Stomach (tissue), 9 donors: ENCODE data around the gene AMER1. TPM values are rescaled to one million over a fixed set of nuclear protein-coding genes. Genes with fewer than 3 reads are reported as not detected.
A peak's percentile ranks its signal among the peaks of the same experiment; 100 is the strongest.

Source experiments
- DNase-seq, 2 donors: peaks; one replicate each; pipeline versions ENCODE4 v3.0.0 to v3.0.0-alpha.2; 2013 to 2019
- H3K27ac ChIP-seq, 5 donors: fragments of 200-600 bp in 4 of 5; sonication (generic) in 4 of 5; one replicate each; pipeline ENCODE4 v1.5.1; 2013 to 2019; ENCODE audit warnings: mild to moderate bottlenecking in 1 of 5, moderate library complexity in 1 of 5
- H3K27me3 ChIP-seq, 3 donors: fragments of 200-600 bp; sonication (generic); one replicate each; pipeline ENCODE4 v1.5.1; 2017 to 2019; ENCODE audit warnings: mixed run types in 1 of 3
- H3K36me3 ChIP-seq, 4 donors: fragments of 200-600 bp; sonication (generic); 1 replicate in 3 of 4; 2 replicates in 1 of 4; pipeline ENCODE4 v1.5.1; 2016 to 2019
- H3K4me1 ChIP-seq, 4 donors: fragments of 200-600 bp; sonication (generic); one replicate each; pipeline ENCODE4 v1.5.1; 2016 to 2019
- H3K4me3 ChIP-seq, 4 donors: fragments of 200-600 bp; sonication (generic) in 3 of 4; one replicate each; pipeline ENCODE4 v1.5.1; 2016 to 2019; ENCODE audit warnings: mild to moderate bottlenecking in 1 of 4
- H3K9me3 ChIP-seq, 4 donors: fragments of 200-600 bp; sonication (generic); one replicate each; pipeline ENCODE4 v1.5.1; 2016 to 2019
- EP300 ChIP-seq: sonication (generic); formaldehyde crosslinking; IDR thresholded peaks from one replicate; pipeline ENCODE4 v1.6.1; 2017; ENCODE audit warnings: antibody characterized with exemption
- POLR2A ChIP-seq, 4 donors: fragments of 450-650 bp; IDR thresholded peaks; one replicate each; pipeline ENCODE4 v1.6.1; 2016; ENCODE audit warnings: antibody characterized with exemption in 4 of 4, control low read depth in 2 of 4, mild to moderate bottlenecking in 1 of 4, moderate library complexity in 1 of 4
- POLR2AphosphoS5 ChIP-seq, 3 donors: sonication (generic); formaldehyde crosslinking; IDR thresholded peaks; one replicate each; pipeline ENCODE4 v1.6.1; 2016; ENCODE audit warnings: antibody characterized with exemption in 3 of 3
- WGBS, 5 donors: extraction: QIAGEN DNeasy Blood & Tissue Kit in 3 of 5; methylation state at CpG; one replicate each; pipeline versions ENCODE4 v1.1.5 to v1.1.7; 2013 to 2018; 5-methylcytosine and 5-hydroxymethylcytosine counted together
- intact Hi-C: fragments of 100-400 bp; cut with DNase I; formaldehyde crosslinking; loops from one replicate; pipeline ENCODE4 v1.15.1; 2023; ENCODE audit warnings: low total_unique reads
- polyA plus RNA-seq, 3 donors: library from polyadenylated mRNA; stranded (reverse); fragments of 200-250 nt; gene quantifications; one replicate each; pipeline ENCODE4 v1.2.3, GENCODE V29; 2013
- total RNA-seq, 5 donors: library from RNA; depleted of rRNA; stranded (reverse); fragments of >200 nt; gene quantifications; one replicate each; pipeline versions ENCODE4 v1.1.0 to v1.2.3, GENCODE V29; 2014 to 2016
- TF ChIP-seq, protein P1 (sequence below), 7 experiments: fragments of 450-650 bp in 4 of 7; fragments of 200-600 bp in 3 of 7; sonication (generic) in 3 of 7; IDR thresholded peaks; one replicate each; pipeline ENCODE4 v1.5.1; 2016 to 2019; ENCODE audit warnings: antibody characterized with exemption in 7 of 7, control low read depth in 2 of 7, mild to moderate bottlenecking in 1 of 7
- donor health status: healthy with polysubstance abuse.
- donor health status: Bipolar disorder and iron deficiency.
- donor health status: healthy.

Gene AMER1
- total and polyA plus RNA-seq, 8 donors, result 0.90 to 6.7 (median 2.0) TPM

DNA sequence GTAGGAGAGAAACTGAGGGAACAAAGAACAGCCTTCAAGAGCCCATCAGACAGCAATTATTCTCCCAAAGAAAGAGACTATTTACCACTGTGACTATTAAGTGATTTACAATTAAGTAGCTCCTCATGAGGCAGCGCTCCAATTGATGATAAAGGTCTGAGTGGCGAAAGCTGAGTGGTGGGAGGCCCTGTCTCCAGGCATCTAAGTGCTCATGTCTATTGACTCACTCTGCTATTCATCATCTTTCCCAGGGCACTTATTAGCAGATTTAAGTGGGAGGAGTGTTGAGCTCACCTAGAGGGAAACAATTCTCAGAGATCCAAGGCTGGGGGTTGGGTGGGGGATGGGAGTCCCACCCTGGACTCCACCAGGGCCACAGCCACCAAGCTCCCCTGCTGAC lies 23.3 kb downstream of the AMER1 start:
- Histone ChIP-seq H3K4me1 (no peaks in the 10 kb centered on the region), H3K27ac (no peak overlapping the region), H3K9me3 (no peaks in the 10 kb centered on the region), H3K4me3 (no peak overlapping the region), H3K36me3 (no peaks in the 10 kb centered on the region), H3K27me3 (no peaks in the 10 kb centered on the region)
- DNase-seq, result no peak
- no peak for TF ChIP-seq POLR2A (IDR thresholded peaks at IDR 0.05)
- no peak for TF ChIP-seq EP300
- TF ChIP-seq, protein P1, sequence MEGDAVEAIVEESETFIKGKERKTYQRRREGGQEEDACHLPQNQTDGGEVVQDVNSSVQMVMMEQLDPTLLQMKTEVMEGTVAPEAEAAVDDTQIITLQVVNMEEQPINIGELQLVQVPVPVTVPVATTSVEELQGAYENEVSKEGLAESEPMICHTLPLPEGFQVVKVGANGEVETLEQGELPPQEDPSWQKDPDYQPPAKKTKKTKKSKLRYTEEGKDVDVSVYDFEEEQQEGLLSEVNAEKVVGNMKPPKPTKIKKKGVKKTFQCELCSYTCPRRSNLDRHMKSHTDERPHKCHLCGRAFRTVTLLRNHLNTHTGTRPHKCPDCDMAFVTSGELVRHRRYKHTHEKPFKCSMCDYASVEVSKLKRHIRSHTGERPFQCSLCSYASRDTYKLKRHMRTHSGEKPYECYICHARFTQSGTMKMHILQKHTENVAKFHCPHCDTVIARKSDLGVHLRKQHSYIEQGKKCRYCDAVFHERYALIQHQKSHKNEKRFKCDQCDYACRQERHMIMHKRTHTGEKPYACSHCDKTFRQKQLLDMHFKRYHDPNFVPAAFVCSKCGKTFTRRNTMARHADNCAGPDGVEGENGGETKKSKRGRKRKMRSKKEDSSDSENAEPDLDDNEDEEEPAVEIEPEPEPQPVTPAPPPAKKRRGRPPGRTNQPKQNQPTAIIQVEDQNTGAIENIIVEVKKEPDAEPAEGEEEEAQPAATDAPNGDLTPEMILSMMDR (IDR thresholded peaks at IDR 0.05), result no peak
- TF ChIP-seq POLR2AphosphoS5 (IDR thresholded peaks at IDR 0.05), result no peak
- intact Hi-C loops, result no loop called here
- 72 to 95% (median 83%) methylated on average over 2 of the region's 2 CpGs; no CpG with 5 or more reads in 1 of the 5 donors for WGBS, 5 donors

DNA sequence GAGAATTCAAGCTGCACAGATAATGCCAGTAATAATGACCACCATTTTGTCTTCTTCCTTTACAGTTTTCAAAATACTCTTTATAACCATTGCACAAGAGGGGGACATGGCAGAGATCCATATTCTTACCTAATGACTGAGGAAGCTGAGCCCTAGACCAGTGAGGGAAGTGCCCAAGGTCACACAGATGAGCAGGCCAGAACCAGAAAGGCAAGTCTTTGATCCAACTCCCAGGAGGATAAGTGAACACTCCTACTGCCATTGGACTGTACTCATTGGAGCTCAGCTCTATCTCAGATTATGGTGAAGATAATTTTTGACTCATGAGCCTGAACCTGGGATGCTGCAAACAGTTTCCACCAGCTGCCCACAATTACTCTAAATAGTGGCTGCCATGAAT lies 28.6 kb downstream of the AMER1 start:
- Histone ChIP-seq H3K36me3 (no peaks in the 10 kb centered on the region), H3K27ac (no peak overlapping the region), H3K4me1 (no peaks in the 10 kb centered on the region), H3K27me3 (no peaks in the 10 kb centered on the region), H3K4me3 (no peak overlapping the region), H3K9me3 (no peaks in the 10 kb centered on the region)
- intact Hi-C loops, result no loop called here
- TF ChIP-seq EP300, result no peak
- TF ChIP-seq, protein P1 (IDR thresholded peaks at IDR 0.05), result no peak
- no peak for TF ChIP-seq POLR2AphosphoS5 (IDR thresholded peaks at IDR 0.05)
- TF ChIP-seq POLR2A (IDR thresholded peaks at IDR 0.05), result no peak
- no peak for DNase-seq

DNA sequence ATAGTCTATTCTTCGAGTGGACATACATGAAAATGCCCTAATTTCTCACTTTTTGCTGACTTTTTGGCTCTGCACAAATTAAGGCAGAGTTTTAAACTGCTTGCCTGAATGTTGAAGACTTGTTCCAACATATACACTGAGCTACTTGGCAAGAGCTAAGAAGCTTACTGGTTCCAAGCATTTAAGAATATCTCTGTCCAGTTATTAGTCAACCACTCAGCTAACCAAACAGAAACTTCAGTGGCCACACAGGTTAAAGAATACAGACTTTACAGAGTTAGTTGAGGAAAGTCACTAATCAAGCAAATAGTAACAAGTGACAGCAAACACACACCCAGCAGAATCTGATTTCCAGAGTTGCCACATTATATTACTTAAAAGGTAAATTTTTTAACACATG lies 35.5 kb downstream of the AMER1 start:
- Histone ChIP-seq H3K4me3 (no peak overlapping the region), H3K36me3 (no peaks in the 10 kb centered on the region), H3K9me3 (no peaks in the 10 kb centered on the region), H3K4me1 (no peaks in the 10 kb centered on the region), H3K27ac (no peak overlapping the region), H3K27me3 (no peaks in the 10 kb centered on the region)
- TF ChIP-seq POLR2AphosphoS5 (IDR thresholded peaks at IDR 0.05), result no peak
- no peak for TF ChIP-seq EP300
- no peak for TF ChIP-seq POLR2A (IDR thresholded peaks at IDR 0.05)
- TF ChIP-seq, protein P1 (IDR thresholded peaks at IDR 0.05), result no peak
- no peak for DNase-seq
- WGBS, 5 donors, result 34 to 65% (median 59%) methylated on average over 1 of the region's 1 CpG
- intact Hi-C loops, result no loop called here

DNA sequence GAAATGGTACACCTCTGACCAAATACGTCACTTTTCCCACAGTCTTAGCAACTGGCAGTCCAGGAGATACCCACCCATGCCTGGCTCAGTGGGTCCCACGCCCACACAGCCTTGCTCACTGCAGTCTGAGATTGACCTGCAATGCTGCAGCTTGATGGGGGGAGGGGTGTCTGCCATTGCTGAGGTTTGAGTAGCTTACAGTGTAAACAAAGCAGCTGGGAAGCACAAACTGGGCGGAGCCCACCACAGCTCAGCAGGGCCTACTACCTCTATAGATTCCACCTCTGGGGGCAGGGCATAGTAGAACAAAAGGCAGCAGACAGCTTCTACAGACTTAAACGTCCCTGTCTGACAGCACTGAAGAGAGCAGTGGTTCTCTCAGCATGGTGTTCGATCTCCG lies 52.7 kb downstream of the AMER1 start:
- H3K9me3 ChIP-seq, result peaks cover 0 to 17% (median 6%) of the 10 kb centered on the region in 4 donors
- no peaks in the 10 kb centered on the region for H3K27me3 ChIP-seq
- no peaks in the 10 kb centered on the region for H3K36me3 ChIP-seq
- intact Hi-C loops, result no loop called here
- WGBS, 5 donors, result 28 to 54% (median 53%) methylated on average over 2 to 6 of the region's 6 CpGs
- TF ChIP-seq EP300 (no peak), POLR2AphosphoS5 (IDR thresholded peaks at IDR 0.05) (no peak), POLR2A (IDR thresholded peaks at IDR 0.05) (no peak)
- TF ChIP-seq, protein P1 (IDR thresholded peaks at IDR 0.05), result no peak
- DNase-seq, result peak; percentile 26 to 58
- no peak overlapping the region for H3K4me3 ChIP-seq
- H3K27ac ChIP-seq, result no peak overlapping the region
- H3K4me1 ChIP-seq, result no peaks in the 10 kb centered on the region
